ENCODE results near the gene GDF3. TPM values are rescaled to one million over a fixed set of nuclear protein-coding genes. Genes with fewer than 3 reads are reported as not detected.
A peak's percentile ranks its signal among the peaks of the same experiment; 100 is the strongest.

GDF3 gene
- total RNA-seq, 2 experiments from 2014 or later = not detected

- Mint-ChIP-seq H3K4me1 (ENCODE audit: low read depth) (no peaks in the 10 kb centered on the region), H3K4me3 (no peak overlapping the region), H3K27me3 (peaks cover 13% of the 10 kb centered on the region), H3K9me3 (no peaks in the 10 kb centered on the region), H3K27ac (no peak overlapping the region), H3K36me3 (ENCODE audit: low read depth) (no peaks in the 10 kb centered on the region)
- Histone ChIP-seq H3K36me3 (ENCODE audit: insufficient read depth, low read length) (no peaks in the 10 kb centered on the region), H3K4me1 (ENCODE audit: insufficient read depth, low read length) (no peaks in the 10 kb centered on the region), H3K27me3 (ENCODE audit: control insufficient read depth in 1 of 2, insufficient read depth in 2 of 2, low read length in 2 of 2) (no peaks in the 10 kb centered on the region), H3K9me3 (ENCODE audit: control insufficient read depth in 1 of 2, insufficient read depth in 1 of 2, low read length in 2 of 2) (peaks cover 0 to 4% of the 10 kb centered on the region in 2 experiments), H3K4me3 (ENCODE audit: low read length) (no peak overlapping the region), H3K27ac (ENCODE audit: low read depth in 1 of 2, low read length in 2 of 2) (no peak overlapping the region)
- ChIA-PET CTCF (no interaction called here), POLR2A (no interaction called here)
- DNase-seq = peak in 1 of 14 experiments; percentile 7
- ATAC-seq (ENCODE audit: poor library complexity) = no peak
- TF ChIP-seq CTCF (IDR thresholded peaks at IDR 0.05) = no peak
- intact Hi-C loops (cut with DNase I, micrococcal nuclease) = no loop called here
Measured at GRCh38 chr12:7716381-7716780, 20.8 kb upstream of the GDF3 start.

GRCh38 chr12:7712841-7713442 is 17.4 kb upstream of the GDF3 start:
- no peak overlapping the region for H3K4me3 Mint-ChIP-seq
- H3K36me3 ChIP-seq (ENCODE audit: insufficient read depth, low read length) = no peaks in the 10 kb centered on the region

GRCh38 chr12:7711133-7711532 is 15.6 kb upstream of the GDF3 start, which contains the start of gene DPPA3:
TSS of gene DPPA3 (plus strand) at chr12:7711433. CDS start at chr12:7711571, 138 bp downstream.
- Mint-ChIP-seq H3K9me3 (no peaks in the 10 kb centered on the region), H3K4me3 (no peak within 1 kb of the TSS), H3K27ac (no peak within 1 kb of the TSS), H3K4me1 (ENCODE audit: low read depth) (no peaks in the 10 kb centered on the region), H3K27me3 (peaks cover 4% of the 10 kb centered on the region), H3K36me3 (ENCODE audit: low read depth) (no peaks in the 10 kb centered on the region)
- ATAC-seq (ENCODE audit: poor library complexity) (no peak), DNase-seq (no peak)
- ChIA-PET CTCF (no interaction called here), POLR2A (no interaction called here)
- Histone ChIP-seq H3K4me1 (ENCODE audit: insufficient read depth, low read length) (no peaks in the 10 kb centered on the region), H3K27me3 (ENCODE audit: control insufficient read depth in 1 of 2, insufficient read depth in 2 of 2, low read length in 2 of 2) (no peaks in the 10 kb centered on the region), H3K4me3 (ENCODE audit: low read length) (no peak within 1 kb of the TSS), H3K36me3 (ENCODE audit: insufficient read depth, low read length) (no peaks in the 10 kb centered on the region), H3K9me3 (ENCODE audit: control insufficient read depth in 1 of 2, insufficient read depth in 1 of 2, low read length in 2 of 2) (peaks cover 0 to 4% of the 10 kb centered on the region in 2 experiments), H3K27ac (ENCODE audit: low read depth in 1 of 2, low read length in 2 of 2) (no peak within 1 kb of the TSS)
- intact Hi-C loops (cut with DNase I, micrococcal nuclease) = no loop called here
- no peak for TF ChIP-seq CTCF (IDR thresholded peaks at IDR 0.05)

More at GRCh38 chr12:7712841-7713442, 17.4 kb upstream of the GDF3 start:
- Histone ChIP-seq H3K27ac (ENCODE audit: low read depth in 1 of 2, low read length in 2 of 2) (no peak overlapping the region), H3K9me3 (ENCODE audit: control insufficient read depth in 1 of 2, insufficient read depth in 1 of 2, low read length in 2 of 2) (peaks cover 0 to 4% of the 10 kb centered on the region in 2 experiments), H3K4me3 (ENCODE audit: low read length) (no peak overlapping the region), H3K4me1 (ENCODE audit: insufficient read depth, low read length) (no peaks in the 10 kb centered on the region), H3K27me3 (ENCODE audit: control insufficient read depth in 1 of 2, insufficient read depth in 2 of 2, low read length in 2 of 2) (no peaks in the 10 kb centered on the region)
- ATAC-seq (ENCODE audit: poor library complexity) (no peak), DNase-seq (no peak)
- intact Hi-C loops (cut with DNase I, micrococcal nuclease) = no loop called here
- CTCF ChIA-PET = no interaction called here
- no peak overlapping the region for H3K27ac Mint-ChIP-seq
- H3K27me3 Mint-ChIP-seq = peaks cover 9% of the 10 kb centered on the region
- POLR2A ChIA-PET = no interaction called here
- TF ChIP-seq CTCF (IDR thresholded peaks at IDR 0.05) = no peak
- no peaks in the 10 kb centered on the region for H3K36me3 Mint-ChIP-seq (ENCODE audit: low read depth)
- H3K9me3 Mint-ChIP-seq = no peaks in the 10 kb centered on the region
- H3K4me1 Mint-ChIP-seq (ENCODE audit: low read depth) = no peaks in the 10 kb centered on the region

Data from CD4-positive, alpha-beta T cell (primary cell).